HepG2 (cell line): ENCODE results near the gene CNNM4. TPM values are rescaled to one million over a fixed set of nuclear protein-coding genes. Genes with fewer than 3 reads are reported as not detected.

Experiments used
- ATAC-seq: fragments of 200-7000 bp; cut with Tn5 transposase; 3 replicates; pipeline ENCODE4 v1.9.1; 2020; ENCODE audit warnings: mild to moderate bottlenecking, moderate library complexity
- BruUV-seq: library from RNA; stranded (reverse); fragments of 400-500 nt; replicated peaks from 2 replicates; lab custom pipeline; 2021; lab: Mats Ljungman, UMichigan
- CTCF ChIA-PET: fragments of 300-600 bp; formaldehyde crosslinking; extraction: SDS; loops from one replicate; lab custom pipeline; 2021; ENCODE audit warnings: low total read pairs, inconsistent platforms, low intra/inter-chr PET ratio; lab: Yijun Ruan, JAX
- POLR2A ChIA-PET: fragments of 350-600 bp; sonication (Branson Sonifier 250); formaldehyde crosslinking; loops from one replicate; lab custom pipeline; 2020; ENCODE audit warnings: antibody characterized with exemption, inconsistent platforms; lab: Yijun Ruan, JAX
- DNase-seq: peaks from one replicate; pipeline ENCODE4 v3.0.0-alpha.2; 2015; ENCODE audit warnings: low spot score
- FAIRE-seq: peaks from 3 replicates; lab custom pipeline; 2011; peaks lifted over from hg19 to GRCh38; lab: Jason Lieb, UNC
- H2AFZ ChIP-seq: one replicate; pipeline ENCODE4 v1.6.1; 2011; ENCODE audit warnings: low read length, inconsistent platforms
- H3K27ac ChIP-seq: fragments of 300-600 bp; 3 replicates; pipeline ENCODE4 v1.8.0; 2011; ENCODE audit warnings: mixed run types, mild to moderate bottlenecking, mixed read lengths, low read length, inconsistent platforms; ENCODE audit not compliant: insufficient read depth; ENCODE audit errors: extremely low read length
- H3K27me3 ChIP-seq, 2 experiments: fragments of 200-600 bp in 1 of 2; 2 replicates in 1 of 2; 3 replicates in 1 of 2; pipeline versions ENCODE4 v1.6.0 to v1.8.0; 2011; ENCODE audit warnings: low read length in 2 of 2, mild to moderate bottlenecking in 2 of 2, moderate library complexity in 2 of 2, inconsistent platforms in 1 of 2; ENCODE audit not compliant: insufficient read depth in 2 of 2, control insufficient read depth in 1 of 2
- H3K36me3 ChIP-seq, 2 experiments: fragments of 200-600 bp in 1 of 2; replicated peaks in 1 of 2; 2 replicates in 1 of 2; 3 replicates in 1 of 2; pipeline versions ENCODE4 v1.5.1 to v1.8.0; 2011; ENCODE audit warnings: low read length in 2 of 2, inconsistent platforms in 1 of 2; ENCODE audit not compliant: insufficient read depth in 2 of 2, control insufficient read depth in 1 of 2
- H3K4me1 ChIP-seq: 2 replicates; pipeline ENCODE4 v1.5.1; 2012; ENCODE audit warnings: low read length, inconsistent platforms; ENCODE audit not compliant: insufficient read depth
- H3K4me2 ChIP-seq: 2 replicates; pipeline ENCODE4 v1.6.0; 2011; ENCODE audit warnings: low read depth, low read length, inconsistent platforms
- H3K4me3 ChIP-seq, 3 experiments: fragments of 200-600 bp in 1 of 3; sonication (generic), shearing (Covaris generic) in 1 of 3; replicated peaks in 1 of 3; 2 replicates each; pipeline ENCODE4 v1.5.1; 2011 to 2016; ENCODE audit warnings: low read length in 3 of 3, inconsistent platforms in 2 of 3, low read depth in 2 of 3, mild to moderate bottlenecking in 2 of 3, control low read depth in 1 of 3, mixed read lengths in 1 of 3; ENCODE audit not compliant: insufficient read depth in 1 of 3
- H3K79me2 ChIP-seq: one replicate; pipeline ENCODE4 v1.6.1; 2011; ENCODE audit warnings: low read length, inconsistent platforms; ENCODE audit not compliant: insufficient read depth
- H3K9ac ChIP-seq: 2 replicates; pipeline ENCODE4 v1.6.0; 2011; ENCODE audit warnings: mild to moderate bottlenecking, low read depth, low read length, inconsistent platforms; ENCODE audit not compliant: insufficient read depth
- H3K9me3 ChIP-seq: 2 replicates; pipeline ENCODE4 v1.5.1; 2012; ENCODE audit warnings: mild to moderate bottlenecking, low read length
- H4K20me1 ChIP-seq: 2 replicates; pipeline ENCODE4 v1.6.0; 2011; ENCODE audit warnings: inconsistent platforms, mild to moderate bottlenecking, low read length, moderate library complexity; ENCODE audit not compliant: insufficient read depth
- AHR ChIP-seq: IDR thresholded peaks from 2 replicates; pipeline ENCODE4 v1.6.1; 2018; ENCODE audit warnings: missing genetic modification reagents, missing compliant biosample characterization
- ATF3 ChIP-seq: sonication (generic); formaldehyde crosslinking; IDR thresholded peaks from 2 replicates; pipeline ENCODE4 v1.4.0; 2020; ENCODE audit warnings: missing genetic modification reagents
- HMGXB3 ChIP-seq: sonication (generic); formaldehyde crosslinking; IDR thresholded peaks from 2 replicates; pipeline ENCODE4 v1.4.0; 2020; ENCODE audit warnings: missing genetic modification reagents, borderline replicate concordance
- MED8 ChIP-seq: sonication (generic); formaldehyde crosslinking; IDR thresholded peaks from 2 replicates; pipeline ENCODE4 v1.8.1; 2023; ENCODE audit warnings: mild to moderate bottlenecking, missing genetic modification reagents; ENCODE audit not compliant: insufficient replicate concordance
- PAWR ChIP-seq: sonication (generic); formaldehyde crosslinking; IDR thresholded peaks from 2 replicates; pipeline ENCODE4 v1.4.0; 2020; ENCODE audit warnings: missing genetic modification reagents, mild to moderate bottlenecking, borderline replicate concordance
- POLR2AphosphoS5 ChIP-seq: IDR thresholded peaks from 2 replicates; pipeline ENCODE4 v1.6.1; 2012; ENCODE audit warnings: low read depth, low read length
- RBM22 ChIP-seq: fragments of 200-400 bp; formaldehyde crosslinking; optimal IDR thresholded peaks from 2 replicates; pipeline ENCODE3; 2017; ENCODE audit warnings: mild to moderate bottlenecking, low read length, moderate library complexity
- THAP7 ChIP-seq: sonication (generic); formaldehyde crosslinking; IDR thresholded peaks from 2 replicates; pipeline ENCODE4 v1.8.1; 2023; ENCODE audit warnings: mild to moderate bottlenecking, missing genetic modification reagents
- ZNF281 ChIP-seq: sonication (generic); formaldehyde crosslinking; IDR thresholded peaks from 2 replicates; pipeline ENCODE4 v1.4.0; 2020; ENCODE audit warnings: missing genetic modification reagents, borderline replicate concordance
- ZXDC ChIP-seq: sonication (generic); formaldehyde crosslinking; IDR thresholded peaks from 2 replicates; pipeline ENCODE4 v1.5.0; 2020; ENCODE audit warnings: mild to moderate bottlenecking, missing genetic modification reagents
- WGBS: methylation state at CpG from one replicate; pipeline ENCODE4 v1.1.6; 2017; ENCODE audit warnings: low lambda C conversion rate; 5-methylcytosine and 5-hydroxymethylcytosine counted together
- in situ Hi-C: cut with HindIII; loops from 2 replicates; pipeline ENCODE4 v1.10.0; 2017; ENCODE audit warnings: low pct_unique_long_range_greater_than_20kb; ENCODE audit not compliant: extremely low pct_ligation_motif_present
- intact Hi-C: fragments of 100-400 bp; cut with micrococcal nuclease; formaldehyde crosslinking; loops from one replicate; pipeline ENCODE4 v1.10.0; 2022; ENCODE audit not compliant: unreplicated experiment
- polyA plus RNA-seq, 8 experiments: library from polyadenylated mRNA; depleted of rRNA in 3 of 8; stranded (reverse) in 7 of 8; unstranded in 1 of 8; fragments of >200 nt; fragmentation: Illumina TruSeq in 4 of 8; extraction: Trizol in 4 of 8; gene quantifications; 2 replicates each; pipeline versions ENCODE4 v1.2.1 to v1.2.3, GENCODE V29; 2011 to 2016; ENCODE audit warnings: low read depth in 4 of 8, missing spikeins in 1 of 8, mixed read lengths in 1 of 8; ENCODE audit not compliant: insufficient read depth in 1 of 8
- total RNA-seq, 5 experiments: library from RNA; depleted of rRNA; stranded (reverse); fragments of >200 nt; fragmentation: Illumina TruSeq; extraction: Trizol; gene quantifications; 2 replicates each; pipeline ENCODE4 v1.2.3, GENCODE V29; 2016; ENCODE audit warnings: low read depth in 1 of 5

Gene CNNM4
- total and polyA plus RNA-seq, 2 of the 13 experiments (the other 11 are each of a cell fraction or from before 2014, with no cell fraction given), result 5.9 to 8.4 TPM

- no peak overlapping the region for H3K4me3 ChIP-seq
- no peaks in the 10 kb centered on the region for H3K9me3 ChIP-seq
- H3K36me3 ChIP-seq, result peaks cover 29 to 38% of the 10 kb centered on the region in 2 experiments
- CTCF ChIA-PET, result no interaction called here
- POLR2A ChIA-PET, result interaction anchor here (1.6 kb wide), 1 partner anchor 22 kb away, joined by 6 read pairs; the partner anchor contains the start of gene ANKRD39
- TF ChIP-seq RBM22, result peak; percentile 54
- no peak for TF ChIP-seq THAP7
- no peak for TF ChIP-seq ZNF281
- TF ChIP-seq PAWR (CRISPR knock-in tag), result no peak
- TF ChIP-seq HMGXB3 (CRISPR knock-in tag), result no peak
- TF ChIP-seq AHR (CRISPR knock-in tag), result no peak
- TF ChIP-seq MED8 (CRISPR knock-in tag), result no peak
- TF ChIP-seq ZXDC (CRISPR knock-in tag), result no peak
- TF ChIP-seq ATF3, result no peak
- TF ChIP-seq POLR2AphosphoS5, result peak; percentile 30; the same call in 1 of the 2 replicates
- H4K20me1 ChIP-seq, result peaks cover 8% of the 10 kb centered on the region; the same call in 1 of the 2 replicates
- FAIRE-seq (peak; percentile 21), DNase-seq (no peak), ATAC-seq (no peak)
- no peaks in the 10 kb centered on the region for H3K4me1 ChIP-seq
- intact Hi-C loops, result no loop called here
- H3K79me2 ChIP-seq, result no peaks in the 10 kb centered on the region
- no peak overlapping the region for H3K4me2 ChIP-seq
- 98% methylated on average over 4 of the region's 4 CpGs for WGBS
- no peak overlapping the region for H2AFZ ChIP-seq
- H3K27me3 ChIP-seq, result no peaks in the 10 kb centered on the region
- no peak overlapping the region for H3K9ac ChIP-seq
- H3K27ac ChIP-seq, result no peak overlapping the region
- in situ Hi-C loops, result no loop called here
- no TSS peak for BruUV-seq
Measured at GRCh38 chr2:96835830-96836229, 75.1 kb downstream of the CNNM4 start.
